Stimulated activated CD4-positive, alpha-beta T cell treated with anti-CD3 and anti-CD28 coated beads, Interleukin-15, amount 100 ng/mL, for 24 hours (primary cell): ENCODE results near the gene STAG1.
"Not testable (repeated sequence)": the region's sequence is repeated elsewhere in the genome, so short reads cannot be mapped to it uniquely, and the experiment has no call there.

ENCODE experiments used
- DNase-seq: peaks from one replicate; pipeline ENCODE4 v3.0.0-alpha.2; 2020

Gene STAG1

GRCh38 chr3:136752172-136752421, at the start of gene STAG1:
Gene STAG1 (minus strand): TSS chr3:136752378. CDS start chr3:136630898, 121,480 bp downstream.
- no peak for DNase-seq

GRCh38 chr3:136801146-136801545, 49.0 kb upstream of the STAG1 start:
- DNase-seq: not testable (repeated sequence)

GRCh38 chr3:136792556-136793330, 40.6 kb upstream of the STAG1 start:
- no peak for DNase-seq

GRCh38 chr3:136790786-136791185, 38.6 kb upstream of the STAG1 start:
- DNase-seq: no peak

DNA sequence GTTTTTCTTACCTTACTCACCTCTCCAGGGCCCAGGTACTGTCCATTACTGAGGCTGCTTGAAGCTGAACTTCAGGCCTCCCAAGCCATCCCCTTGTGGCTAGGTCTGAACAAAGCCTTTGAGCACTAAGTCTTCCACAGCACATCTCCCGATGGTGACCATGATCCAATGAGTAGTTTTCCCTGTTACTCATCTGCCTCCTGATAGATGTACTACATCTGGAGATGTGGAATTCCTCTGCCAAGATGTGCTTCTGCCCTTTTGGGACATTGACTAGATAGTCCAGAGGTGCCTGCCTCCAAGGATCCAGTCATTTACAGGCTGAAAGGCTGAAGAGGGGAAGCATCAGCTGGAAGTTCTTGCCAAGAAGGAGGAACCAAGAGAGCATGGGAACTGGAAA, 37.8 kb upstream of the STAG1 start:
- DNase-seq: no peak

DNA sequence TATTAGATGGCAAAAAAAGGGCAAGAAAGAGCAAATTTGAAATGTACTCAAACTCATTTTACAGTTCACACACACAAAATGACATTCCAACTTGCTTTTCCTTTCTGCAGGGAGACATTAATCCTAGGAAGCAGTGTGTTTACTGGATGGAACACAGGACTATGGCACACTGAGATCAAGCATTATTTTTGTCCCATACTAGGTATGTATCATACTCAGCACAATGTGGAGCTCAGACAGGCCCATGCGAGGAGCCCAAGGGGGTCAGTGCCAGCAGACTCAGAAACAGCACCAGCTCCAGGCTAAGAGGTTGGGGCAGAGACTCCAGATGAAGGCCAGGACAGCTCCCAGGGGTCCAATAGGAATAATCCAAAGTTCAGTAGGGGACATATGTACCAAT, 36.0 kb upstream of the STAG1 start:
- no peak for DNase-seq

DNA sequence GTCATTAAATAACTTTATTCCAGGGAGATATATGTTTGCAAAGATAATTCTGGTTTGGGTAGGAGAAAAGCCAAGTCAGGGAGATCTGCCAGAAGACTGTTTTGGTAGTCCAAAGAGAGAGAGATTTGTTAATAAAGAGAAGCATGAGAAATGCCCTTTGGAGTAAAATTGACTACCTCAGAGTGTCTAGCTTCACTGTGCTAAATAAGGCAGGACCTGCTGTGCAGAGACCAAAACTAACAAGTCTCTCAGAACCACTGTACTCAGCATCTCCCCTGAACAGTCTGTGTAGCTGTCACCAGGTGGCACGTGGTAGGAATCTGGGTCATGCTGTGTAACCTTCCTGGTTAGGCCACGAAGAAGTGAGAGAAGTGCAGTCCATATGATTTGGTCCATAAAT, 35.2 kb upstream of the STAG1 start:
- DNase-seq: peak; percentile 11

GRCh38 chr3:136783708-136784191, 31.6 kb upstream of the STAG1 start:
- DNase-seq: no peak

DNA sequence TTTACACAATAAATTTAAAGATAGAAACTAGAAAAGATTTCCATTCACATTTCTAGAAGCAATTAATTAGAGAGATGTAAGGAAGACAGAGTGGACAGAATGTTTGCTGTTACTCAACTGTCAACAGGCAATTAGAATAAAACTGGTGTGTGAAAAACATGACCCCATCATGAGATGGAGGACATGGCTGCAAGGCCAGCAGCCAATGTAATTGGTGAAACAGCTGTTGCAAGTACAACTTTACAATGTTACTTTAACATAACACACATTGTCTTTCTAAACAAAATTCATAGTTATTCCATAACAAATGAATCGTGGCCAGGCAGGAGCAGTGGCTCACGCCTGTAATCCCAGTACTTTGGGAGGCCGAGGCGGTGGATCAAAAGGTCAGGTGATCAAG, 28.6 kb upstream of the STAG1 start:
- no peak for DNase-seq

- DNase-seq: no peak
Measured at GRCh38 chr3:136778865-136779264, 26.7 kb upstream of the STAG1 start.

DNA sequence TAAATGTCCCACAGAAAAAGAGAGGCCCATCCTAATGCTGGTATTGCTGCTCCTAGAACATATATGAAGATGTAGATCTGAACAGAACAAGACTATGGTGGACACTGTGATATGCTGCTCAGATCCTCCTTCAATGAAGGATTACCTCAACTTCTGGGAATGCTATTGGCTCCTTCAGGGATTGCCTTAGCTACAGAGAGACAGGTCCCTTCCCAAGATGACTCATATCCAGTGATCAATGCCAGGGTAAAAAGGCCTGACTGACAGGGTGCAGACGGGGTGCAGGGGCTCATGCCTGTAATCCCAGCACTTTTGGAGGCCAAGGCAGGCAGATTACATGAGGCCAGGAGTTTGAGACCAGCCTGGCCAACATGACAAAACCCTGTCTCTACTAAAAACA, 20.5 kb upstream of the STAG1 start:
- no peak for DNase-seq

- not testable (repeated sequence) for DNase-seq
Measured at GRCh38 chr3:136758160-136759102, 6.3 kb upstream of the STAG1 start.

DNA sequence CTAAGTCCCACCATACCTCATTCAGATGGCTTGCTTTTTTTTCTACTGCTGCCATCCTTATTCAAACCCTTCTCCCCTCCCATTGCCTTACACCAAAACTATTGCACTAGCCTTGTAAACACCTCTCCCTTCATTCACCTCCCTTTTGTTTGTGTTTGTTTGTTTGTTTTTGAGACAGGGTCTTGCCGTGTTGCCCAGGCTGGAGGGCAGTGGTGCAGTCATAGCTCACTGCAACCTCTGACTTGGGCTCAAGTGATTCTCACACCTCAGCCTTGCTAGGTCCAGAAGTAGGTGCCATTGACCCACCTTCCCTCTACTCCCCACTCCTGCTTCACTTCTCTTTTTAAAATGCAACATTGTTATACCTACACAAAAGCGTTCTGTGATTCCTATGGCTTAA, 3.0 kb upstream of the STAG1 start:
- DNase-seq: no peak

DNA sequence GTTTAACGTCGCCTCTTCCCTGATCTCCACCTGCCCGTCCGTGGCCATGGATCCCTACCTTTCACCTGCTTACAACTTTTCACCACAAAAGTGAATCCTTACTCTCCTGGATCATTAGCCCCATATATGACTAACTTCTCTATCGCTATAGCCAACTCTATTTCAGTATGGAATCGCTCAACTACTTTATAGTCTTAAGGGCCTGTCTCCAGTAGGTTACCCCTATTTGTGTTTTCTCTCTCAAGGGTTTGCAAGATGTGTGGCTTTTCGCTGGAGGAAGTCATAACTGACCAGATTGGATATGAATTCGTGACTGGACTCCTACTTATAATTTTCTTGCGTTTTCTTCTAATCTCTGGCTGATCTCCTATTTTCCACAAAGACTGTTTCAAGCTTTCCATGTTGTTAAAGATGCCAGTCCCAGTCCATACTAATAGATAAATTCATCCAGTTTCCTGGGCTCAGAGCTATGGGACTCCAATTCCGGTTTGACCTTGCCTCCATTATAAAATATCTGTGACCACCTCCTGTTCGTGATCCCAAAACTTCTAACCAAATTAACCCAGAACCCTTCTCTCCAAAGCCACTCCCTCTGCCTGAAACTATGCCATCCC, 1.3 kb upstream of the STAG1 start:
- no peak for DNase-seq

DNA sequence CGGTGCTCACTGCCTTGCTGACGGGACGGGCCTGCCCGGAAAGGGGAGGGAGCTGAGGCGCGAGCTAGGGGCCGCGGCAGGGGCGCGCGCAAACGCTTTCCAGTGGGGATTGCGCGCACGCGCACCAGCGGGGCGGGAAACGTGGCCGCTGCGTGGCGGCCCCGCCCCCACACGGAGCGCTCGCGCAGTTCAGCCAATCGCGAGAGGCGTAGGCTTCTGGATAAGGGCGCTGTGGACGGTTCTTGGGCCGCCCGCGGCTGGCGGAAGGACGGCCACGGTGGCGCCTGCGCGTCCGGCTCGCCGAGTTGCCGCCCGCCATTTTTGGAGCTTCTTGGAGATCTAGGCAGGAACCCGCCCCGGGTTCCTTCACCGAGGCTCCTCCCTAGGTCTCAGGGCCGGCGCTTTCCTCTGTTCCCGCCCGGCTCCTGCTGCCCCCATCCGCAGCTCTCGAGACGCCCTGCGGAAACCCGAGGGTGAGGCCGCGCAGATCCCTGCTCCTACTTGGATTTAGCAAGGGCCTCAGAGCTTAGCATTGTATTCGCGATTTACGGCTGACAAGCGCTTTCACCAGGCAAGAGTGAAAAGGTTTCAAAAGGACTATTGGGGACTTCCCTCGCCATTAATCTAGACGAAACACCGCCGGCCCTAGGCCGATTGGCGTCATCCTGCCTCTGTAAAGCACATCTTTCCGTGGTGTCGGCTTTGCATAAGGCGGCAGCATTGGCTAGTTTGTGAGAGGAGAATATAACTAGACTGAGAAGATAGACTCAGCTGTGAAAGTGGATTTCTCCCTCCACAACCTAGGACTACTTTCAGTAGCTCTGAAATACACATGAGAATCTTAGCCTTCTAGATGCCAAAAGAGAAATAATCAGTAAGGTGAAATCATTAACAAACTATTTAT, 496 bp upstream of the STAG1 start:
- peak; percentile 99 for DNase-seq

DNA sequence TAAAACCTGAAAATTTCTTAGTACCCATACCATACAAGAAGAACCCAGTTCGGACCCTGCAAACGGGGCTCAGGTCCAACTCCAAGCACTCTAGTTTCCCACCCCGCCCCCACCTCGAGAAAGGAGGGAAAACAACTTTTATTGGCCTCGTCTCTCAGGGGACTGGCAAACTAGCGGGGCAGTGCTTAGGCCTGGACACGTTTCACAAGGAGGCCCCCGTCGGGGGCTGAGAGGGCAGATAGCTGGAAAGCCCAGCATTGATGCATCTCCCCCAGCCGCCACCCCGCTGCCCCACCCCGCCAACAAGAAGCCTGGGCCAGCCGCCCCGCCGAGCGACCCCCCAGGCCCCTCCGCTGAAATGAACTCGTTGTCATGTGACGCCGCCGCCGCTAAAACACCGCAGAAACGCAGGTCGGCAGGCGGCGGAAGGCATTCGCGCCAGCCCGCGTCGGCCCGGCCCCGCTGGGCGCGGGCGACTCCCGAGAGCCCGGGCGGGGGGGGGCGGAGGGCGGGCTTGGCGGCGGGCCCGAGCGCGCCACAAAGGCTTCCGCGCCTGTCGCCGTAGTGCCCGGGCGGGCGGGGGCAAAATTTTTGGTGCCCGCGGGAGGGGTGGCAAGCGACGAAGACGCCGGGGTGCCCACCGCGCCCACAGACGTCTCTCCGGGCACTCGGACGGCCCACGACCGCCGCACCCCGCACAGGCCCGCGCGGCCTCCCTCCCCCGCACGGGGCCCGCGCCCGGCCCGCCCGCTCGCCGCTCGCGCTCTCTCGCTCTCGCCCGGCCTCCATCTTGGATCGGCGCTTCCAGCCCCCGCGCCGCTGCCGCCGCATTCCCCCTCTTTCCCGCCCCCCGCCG, 634 bp downstream of the STAG1 start:
- DNase-seq: peak; percentile 70

DNA sequence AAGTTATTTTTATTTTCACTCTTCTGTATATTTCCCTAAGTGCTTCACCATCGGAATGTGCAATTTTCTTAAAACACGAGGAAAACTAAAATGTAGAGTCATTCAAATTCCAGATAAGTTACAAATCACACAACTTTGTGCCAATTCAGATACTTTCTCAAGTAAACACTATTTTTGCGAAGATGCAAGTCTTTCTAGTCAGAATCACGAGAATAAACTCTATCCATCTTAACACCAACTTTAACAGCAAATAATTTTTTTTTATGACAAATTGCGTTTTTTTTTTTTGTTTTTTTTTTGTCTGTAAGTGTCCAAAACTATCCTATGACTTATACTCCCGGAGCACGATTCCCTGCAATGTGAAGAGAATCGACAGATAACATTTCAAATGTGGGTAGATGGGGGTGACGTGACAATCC, 1.3 kb downstream of the STAG1 start:
- no peak for DNase-seq

DNA sequence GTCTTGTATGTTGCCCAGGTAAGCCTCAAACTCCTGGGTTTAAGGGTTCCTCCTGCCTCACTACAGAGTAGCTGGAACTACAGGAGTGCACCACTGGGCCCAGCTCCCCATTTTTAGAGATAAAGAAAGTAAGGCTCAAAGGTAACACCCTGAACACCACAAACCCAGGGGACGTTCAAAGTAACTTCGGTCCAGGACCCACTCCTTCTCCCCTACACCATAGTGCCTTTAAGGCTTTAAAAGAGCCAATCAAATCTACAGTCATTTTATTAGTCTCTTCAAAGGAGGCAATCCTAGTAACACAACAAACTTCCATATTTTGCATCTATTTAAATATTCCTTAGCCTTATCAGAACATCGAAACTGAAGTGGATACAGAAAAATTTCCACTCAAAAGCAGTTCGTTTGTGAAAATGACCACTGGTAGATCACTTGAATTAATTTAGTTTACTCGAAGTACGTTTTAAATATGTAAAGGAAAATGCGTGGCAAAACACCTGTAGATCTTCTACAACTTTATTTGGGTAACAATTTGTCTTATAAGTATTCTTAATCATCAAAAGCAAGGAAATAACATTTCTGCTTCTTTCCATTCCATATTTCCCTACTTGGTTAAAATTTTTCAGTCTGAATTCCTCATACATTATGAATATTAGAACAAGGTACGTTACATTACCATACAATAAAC, 1.8 kb downstream of the STAG1 start:
- DNase-seq: no peak

- DNase-seq: not testable (repeated sequence)
Measured at GRCh38 chr3:136749602-136750001, 2.6 kb downstream of the STAG1 start.

DNA sequence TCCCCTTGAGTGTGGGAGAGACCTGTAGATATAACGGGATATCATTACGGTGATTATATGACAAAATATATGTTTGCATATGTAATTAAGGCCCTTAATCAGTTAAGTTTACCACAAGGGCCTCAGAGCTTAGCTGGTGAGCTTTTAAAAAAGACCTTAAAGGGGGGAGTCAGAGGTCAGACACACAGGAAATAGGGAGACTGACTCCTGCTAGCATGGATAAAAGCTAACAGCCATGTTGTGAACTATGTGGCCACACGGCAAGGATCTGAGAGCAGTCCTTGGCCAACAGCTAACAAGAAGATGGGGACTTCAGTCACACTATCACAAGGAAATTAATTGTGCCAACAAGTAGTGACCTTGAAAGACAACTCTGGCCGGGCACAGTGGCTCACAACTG, 3.1 kb downstream of the STAG1 start:
- no peak for DNase-seq

DNA sequence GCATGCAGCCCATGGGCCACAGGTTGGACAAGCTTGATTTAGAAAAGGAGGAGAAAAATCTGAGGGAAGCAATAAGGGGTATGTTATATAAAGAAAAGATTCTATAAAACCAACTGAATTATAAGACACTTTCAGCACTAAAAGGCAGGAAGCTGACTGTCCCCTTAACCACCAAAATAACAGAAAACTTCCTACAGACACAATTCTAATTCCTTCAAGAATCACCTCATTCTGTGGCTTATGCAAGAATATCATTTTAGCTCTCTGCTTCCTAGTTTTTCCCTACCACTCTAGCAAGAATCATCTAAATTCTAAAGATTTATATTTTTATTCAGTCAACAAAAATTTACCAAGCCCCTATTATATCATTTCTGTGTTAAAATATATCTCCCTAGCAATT, 6.3 kb downstream of the STAG1 start:
- DNase-seq: no peak
